Measurements from ENCODE around the gene CST5.

DNA sequence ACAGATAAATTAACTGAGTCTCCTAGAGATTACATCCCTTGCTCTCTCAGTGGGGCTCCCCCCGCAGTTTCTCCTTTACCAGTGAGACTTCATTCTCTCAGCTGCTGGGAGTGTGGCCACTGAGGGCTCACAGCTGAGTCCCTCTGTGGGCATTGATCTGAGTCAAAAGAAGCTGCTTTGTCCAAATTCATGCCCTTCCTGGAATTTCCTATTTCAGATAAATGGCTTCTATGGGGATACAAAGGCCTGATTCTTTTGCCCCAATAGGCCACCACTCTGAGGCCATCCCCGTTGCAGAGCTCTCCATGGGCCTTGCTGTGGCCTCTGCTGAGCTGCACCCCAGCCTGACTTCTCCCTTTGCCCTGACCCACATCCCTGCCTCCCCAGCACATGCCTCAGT, 10.0 kb downstream of the CST5 start:
- no peak for TF ChIP-seq SETDB1 (IDR thresholded peaks at IDR 0.05; ENCODE audit: insufficient read length, low read length)
- no peak for TF ChIP-seq CTCF (tag by site-specific recombination; IDR thresholded peaks at IDR 0.05)
- TF ChIP-seq KLF16 (tag by site-specific recombination; IDR thresholded peaks at IDR 0.05) = no peak
- TF ChIP-seq BCL11A (tag by site-specific recombination; IDR thresholded peaks at IDR 0.05; ENCODE audit: low read depth) = no peak
- TF ChIP-seq, protein P1, sequence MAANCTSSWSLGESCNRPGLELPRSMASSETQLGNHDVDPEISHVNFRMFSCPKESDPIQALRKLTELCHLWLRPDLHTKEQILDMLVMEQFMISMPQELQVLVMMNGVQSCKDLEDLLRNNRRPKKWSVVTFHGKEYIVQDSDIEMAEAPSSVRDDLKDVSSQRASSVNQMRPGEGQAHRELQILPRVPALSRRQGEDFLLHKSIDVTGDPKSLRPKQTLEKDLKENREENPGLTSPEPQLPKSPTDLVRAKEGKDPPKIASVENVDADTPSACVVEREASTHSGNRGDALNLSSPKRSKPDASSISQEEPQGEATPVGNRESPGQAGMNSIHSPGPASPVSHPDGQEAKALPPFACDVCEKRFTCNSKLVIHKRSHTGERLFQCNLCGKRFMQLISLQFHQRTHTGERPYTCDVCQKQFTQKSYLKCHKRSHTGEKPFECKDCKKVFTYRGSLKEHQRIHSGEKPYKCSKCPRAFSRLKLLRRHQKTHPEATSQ (tag by site-specific recombination; IDR thresholded peaks at IDR 0.05) = no peak

Measured in HEK293 (cell line).